HCT116 (cell line): ENCODE measurements around the gene HAPSTR1. TPM values are rescaled to one million over a fixed set of nuclear protein-coding genes. Genes with fewer than 3 reads are reported as not detected.

ENCODE experiments used
- ATAC-seq: fragments of 200-7000 bp; cut with Tn5 transposase; 2 replicates; pipeline ENCODE4 v1.9.1; 2020; ENCODE audit warnings: mild to moderate bottlenecking, moderate library complexity
- BruUV-seq: library from RNA; stranded (reverse); fragments of 400-500 nt; replicated peaks from 2 replicates; lab custom pipeline; 2021; lab: Mats Ljungman, UMichigan
- CTCF ChIA-PET: fragments of 300-600 bp; sonication (Branson Sonifier 250); formaldehyde crosslinking; loops from one replicate; lab custom pipeline; 2021; ENCODE audit warnings: antibody characterized with exemption; lab: Charles Lee
- POLR2A ChIA-PET: fragments of 300-600, 350-600 bp; sonication (Branson Sonifier 250); formaldehyde crosslinking; loops from one replicate; lab custom pipeline; 2021; ENCODE audit warnings: antibody characterized with exemption; lab: Charles Lee
- RAD21 ChIA-PET, 2 experiments: fragments of 300-600 bp; sonication (Branson Sonifier 250); formaldehyde crosslinking; loops; one replicate each; lab custom pipeline; 2023; ENCODE audit warnings: low total read pairs in 2 of 2; ENCODE audit not compliant: uncharacterized antibody in 2 of 2, unreplicated experiment in 2 of 2, low non-redundant PET in 1 of 2; lab: Charles Lee
- DNase-seq: peaks from one replicate; pipeline ENCODE4 v3.0.0-alpha.2; 2010; ENCODE audit warnings: low read depth, low spot score
- H2AFZ ChIP-seq: fragments of 200-600 bp; shearing (Covaris generic), sonication (generic); 2 replicates; pipeline ENCODE4 v1.6.1; 2017; ENCODE audit warnings: low read depth, mixed run types, mixed read lengths, antibody characterized with exemption, low read length; ENCODE audit not compliant: poor library complexity, severe bottlenecking
- H3K27ac ChIP-seq: 2 replicates; pipeline ENCODE4 v1.5.1; 2012; ENCODE audit warnings: low read depth, low read length
- H3K27me3 ChIP-seq: fragments of 200-600 bp; sonication (generic); 2 replicates; pipeline ENCODE4 v1.6.1; 2016; ENCODE audit warnings: mixed run types, low read length, mixed read lengths; ENCODE audit not compliant: insufficient read depth
- H3K36me3 ChIP-seq, 2 experiments: fragments of 200-500 bp in 1 of 2; fragments of 200-600 bp in 1 of 2; sonication (Bioruptor generic) in 1 of 2; sonication (generic) in 1 of 2; 2 replicates each; pipeline versions ENCODE4 v1.5.1 to v1.6.1; 2014 to 2016; ENCODE audit warnings: low read length in 2 of 2, inconsistent platforms in 1 of 2, mixed read lengths in 1 of 2, mixed run types in 1 of 2; ENCODE audit not compliant: insufficient read depth in 2 of 2, control insufficient read depth in 1 of 2
- H3K4me1 ChIP-seq, 2 experiments: fragments of 200-600 bp in 1 of 2; sonication (generic) in 1 of 2; 2 replicates each; pipeline versions ENCODE4 v1.5.1 to v1.6.1; 2012 to 2017; ENCODE audit warnings: low read length in 2 of 2, inconsistent platforms in 1 of 2, mild to moderate bottlenecking in 1 of 2, mixed read lengths in 1 of 2, mixed run types in 1 of 2, moderate library complexity in 1 of 2; ENCODE audit not compliant: insufficient read depth in 2 of 2, control insufficient read depth in 1 of 2
- H3K4me2 ChIP-seq: fragments of 200-600 bp; sonication (generic); 2 replicates; pipeline ENCODE4 v1.6.1; 2017; ENCODE audit warnings: mixed run types, low read length, mixed read lengths
- H3K4me3 ChIP-seq, 2 experiments: fragments of 200-600 bp in 1 of 2; sonication (generic) in 1 of 2; replicated peaks in 1 of 2; 2 replicates each; pipeline ENCODE4 v1.5.1; 2011 to 2016; ENCODE audit warnings: low read length in 2 of 2, control low read depth in 1 of 2, low read depth in 1 of 2, mild to moderate bottlenecking in 1 of 2, mixed read lengths in 1 of 2, mixed run types in 1 of 2
- H3K79me2 ChIP-seq: fragments of 200-600 bp; sonication (generic); 2 replicates; pipeline ENCODE4 v1.6.1; 2017; ENCODE audit warnings: mild to moderate bottlenecking, mixed run types, low read length, moderate library complexity, mixed read lengths; ENCODE audit not compliant: insufficient read depth
- H3K9ac ChIP-seq: fragments of 200-600 bp; sonication (generic); 2 replicates; pipeline ENCODE4 v1.6.1; 2016; ENCODE audit warnings: low read length, mixed read lengths
- H3K9me2 ChIP-seq: fragments of 200-600 bp; sonication (generic), shearing (Covaris generic); 2 replicates; pipeline ENCODE4 v1.6.1; 2017; ENCODE audit warnings: mixed run types, mild to moderate bottlenecking, moderate library complexity; ENCODE audit not compliant: insufficient read depth
- H3K9me3 ChIP-seq, 2 experiments: fragments of 200-500 bp in 1 of 2; fragments of 200-600 bp in 1 of 2; sonication (Bioruptor generic) in 1 of 2; sonication (generic) in 1 of 2; 2 replicates each; pipeline ENCODE4 v1.6.1; 2014 to 2017; ENCODE audit warnings: low read length in 2 of 2, mixed read lengths in 2 of 2, inconsistent platforms in 1 of 2, low read depth in 1 of 2, mild to moderate bottlenecking in 1 of 2, mixed run types in 1 of 2, moderate library complexity in 1 of 2; ENCODE audit not compliant: control insufficient read depth in 1 of 2, insufficient read depth in 1 of 2
- H4K20me1 ChIP-seq: fragments of 200-600 bp; sonication (generic), shearing (Covaris generic); 2 replicates; pipeline ENCODE4 v1.6.1; 2017; ENCODE audit warnings: mixed run types, mild to moderate bottlenecking, moderate library complexity; ENCODE audit not compliant: insufficient read depth
- CEBPB ChIP-seq: IDR thresholded peaks from 2 replicates; pipeline ENCODE4 v1.6.1; 2012; ENCODE audit warnings: low read depth
- FOSL1 ChIP-seq: IDR thresholded peaks from 2 replicates; pipeline ENCODE4 v1.6.1; 2012; ENCODE audit warnings: low read depth
- POLR2A ChIP-seq: IDR thresholded peaks from 2 replicates; pipeline ENCODE4 v1.7.0; 2011; ENCODE audit warnings: borderline replicate concordance; ENCODE audit not compliant: insufficient read depth, insufficient read length; ENCODE audit errors: extremely low read depth
- POLR2AphosphoS5 ChIP-seq: IDR thresholded peaks from 2 replicates; pipeline ENCODE4 v1.6.1; 2011; ENCODE audit warnings: mild to moderate bottlenecking, low read depth, low read length, moderate library complexity
- SIN3A ChIP-seq: IDR thresholded peaks from 2 replicates; pipeline ENCODE4 v1.6.1; 2012; ENCODE audit warnings: low read depth
- SRF ChIP-seq: IDR thresholded peaks from 2 replicates; pipeline ENCODE4 v1.6.1; 2012; ENCODE audit warnings: low read depth
- TCF7L2 ChIP-seq: IDR thresholded peaks from 2 replicates; pipeline ENCODE4 v1.7.0; 2011; ENCODE audit warnings: borderline replicate concordance, inconsistent platforms; ENCODE audit not compliant: insufficient read depth, insufficient read length; ENCODE audit errors: extremely low read depth
- ZFX ChIP-seq: fragments of 450-650 bp; IDR thresholded peaks from 2 replicates; pipeline ENCODE4 v1.6.1; 2017
- intact Hi-C: fragments of 100-400 bp; cut with micrococcal nuclease; formaldehyde crosslinking; loops from 2 replicates; pipeline ENCODE4 v1.10.0; 2022
- total RNA-seq: library from RNA; stranded (reverse); gene quantifications from one replicate; pipeline ENCODE4 v1.2.1, GENCODE V29; 2021; ENCODE audit not compliant: unreplicated experiment
- TF ChIP-seq, protein P1 (sequence below): IDR thresholded peaks from 2 replicates; pipeline ENCODE4 v1.6.1; 2011; ENCODE audit warnings: mild to moderate bottlenecking, low read length, moderate library complexity; ENCODE audit not compliant: insufficient replicate concordance; ENCODE audit errors: extremely low read depth
- TF ChIP-seq, protein P2 (sequence below): IDR thresholded peaks from 2 replicates; pipeline ENCODE4 v1.6.1; 2012
- TF ChIP-seq, protein P3 (sequence below): IDR thresholded peaks from 2 replicates; pipeline ENCODE4 v1.6.1; 2012
- TF ChIP-seq, protein P4 (sequence below): IDR thresholded peaks from 2 replicates; pipeline ENCODE4 v1.6.1; 2012; ENCODE audit warnings: low read depth

The HAPSTR1 gene
- total RNA-seq, 1 experiment from 2014 or later, result 54.9 TPM

DNA sequence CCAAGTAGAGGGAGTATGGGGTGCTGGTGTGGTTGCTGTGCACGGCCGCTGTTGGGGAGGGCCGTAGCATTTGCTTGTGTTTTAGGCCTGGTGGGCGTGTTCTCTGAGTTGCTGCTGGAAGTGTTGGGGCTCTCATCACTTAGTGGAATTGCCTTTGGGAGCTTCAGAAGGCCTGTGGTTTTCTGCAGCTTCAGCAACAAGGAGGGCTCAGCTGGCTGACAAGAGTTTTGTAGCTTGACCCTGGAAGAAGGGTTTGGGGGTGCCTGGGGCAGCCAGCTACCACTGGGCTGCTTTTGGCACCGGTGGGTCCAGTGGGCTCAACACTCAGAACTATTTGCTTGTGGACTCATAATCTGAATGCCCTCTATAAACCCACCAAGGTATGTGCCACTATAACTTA lies 30.9 kb downstream of the HAPSTR1 start:
- H3K36me3 ChIP-seq, result peaks cover 8 to 20% of the 10 kb centered on the region in 2 experiments; a peak in 3 of 4 replicates
- no peaks in the 10 kb centered on the region for H3K27me3 ChIP-seq
- peaks cover 14% of the 10 kb centered on the region; the same call in 1 of the 2 replicates for H4K20me1 ChIP-seq
- ChIA-PET CTCF (no interaction called here), POLR2A (interaction anchor here (0.9 kb wide), 1 partner anchor 31 kb away, joined by 5 read pairs; the partner anchor contains the start of gene HAPSTR1), RAD21 (interaction anchor here in 1 of 2 experiments (0.6 kb wide), 1 partner anchor 233 kb away, joined by 4 read pairs; no protein-coding TSS in a partner anchor)
- peaks cover 35 to 54% of the 10 kb centered on the region in 2 experiments for H3K4me1 ChIP-seq
- H2AFZ ChIP-seq, result no peak overlapping the region
- BruUV-seq, result no TSS peak
- TF ChIP-seq FOSL1 (no peak), POLR2AphosphoS5 (peak; percentile 21)
- H3K4me3 ChIP-seq, result no peak overlapping the region
- H3K9me3 ChIP-seq, result no peaks in the 10 kb centered on the region
- peaks cover 76% of the 10 kb centered on the region for H3K79me2 ChIP-seq
- no peak for DNase-seq
- no peak overlapping the region; the same call in 1 of the 2 replicates for H3K27ac ChIP-seq
- ATAC-seq, result no peak
- intact Hi-C loops, result no loop called here
- H3K9ac ChIP-seq, result no peak overlapping the region
- no peaks in the 10 kb centered on the region for H3K9me2 ChIP-seq
- H3K4me2 ChIP-seq, result peak overlapping the region; percentile 78; the same call in 1 of the 2 replicates

DNA sequence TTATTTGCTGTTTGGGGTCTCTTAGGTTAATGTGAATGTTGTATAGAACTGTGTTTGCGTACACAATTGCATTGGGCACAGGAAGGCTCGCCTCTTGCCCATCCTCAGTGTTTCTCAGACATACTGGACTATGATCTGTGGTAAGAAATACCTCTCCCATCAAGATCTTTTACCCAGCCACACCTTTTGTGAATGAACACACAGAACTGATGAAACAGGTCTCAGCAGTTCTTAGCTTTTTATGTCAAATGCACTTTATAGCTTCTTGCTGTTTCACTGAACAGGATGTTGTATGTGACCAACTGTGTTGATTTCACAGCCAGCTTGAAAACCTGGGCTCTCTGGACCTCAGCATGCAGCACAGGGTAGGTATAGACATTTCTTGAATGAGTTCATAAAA lies 31.5 kb downstream of the HAPSTR1 start:
- intact Hi-C loops, result no loop called here
- peaks cover 42 to 61% of the 10 kb centered on the region in 2 experiments for H3K4me1 ChIP-seq
- ChIA-PET CTCF (no interaction called here), RAD21 (interaction anchor here in 1 of 2 experiments (0.6 kb wide), 1 partner anchor 234 kb away, joined by 4 read pairs; no protein-coding TSS in a partner anchor), POLR2A (interaction anchor here (0.9 kb wide), 1 partner anchor 31 kb away, joined by 5 read pairs; the partner anchor contains the start of gene HAPSTR1)
- DNase-seq (no peak), ATAC-seq (no peak)
- H3K36me3 ChIP-seq, result peaks cover 4 to 14% of the 10 kb centered on the region in 2 experiments; a peak in 1 of 4 replicates
- BruUV-seq, result no TSS peak
- no peaks in the 10 kb centered on the region for H3K9me2 ChIP-seq
- no peaks in the 10 kb centered on the region for H3K27me3 ChIP-seq
- peaks cover 14% of the 10 kb centered on the region; the same call in 1 of the 2 replicates for H4K20me1 ChIP-seq
- H3K79me2 ChIP-seq, result peaks cover 70% of the 10 kb centered on the region
- H3K27ac ChIP-seq, result peak overlapping the region; percentile 58
- H2AFZ ChIP-seq, result no peak overlapping the region
- peak overlapping the region; percentile 78 for H3K4me2 ChIP-seq
- no peak overlapping the region for H3K4me3 ChIP-seq
- TF ChIP-seq CEBPB, result no peak
- TF ChIP-seq, protein P1, sequence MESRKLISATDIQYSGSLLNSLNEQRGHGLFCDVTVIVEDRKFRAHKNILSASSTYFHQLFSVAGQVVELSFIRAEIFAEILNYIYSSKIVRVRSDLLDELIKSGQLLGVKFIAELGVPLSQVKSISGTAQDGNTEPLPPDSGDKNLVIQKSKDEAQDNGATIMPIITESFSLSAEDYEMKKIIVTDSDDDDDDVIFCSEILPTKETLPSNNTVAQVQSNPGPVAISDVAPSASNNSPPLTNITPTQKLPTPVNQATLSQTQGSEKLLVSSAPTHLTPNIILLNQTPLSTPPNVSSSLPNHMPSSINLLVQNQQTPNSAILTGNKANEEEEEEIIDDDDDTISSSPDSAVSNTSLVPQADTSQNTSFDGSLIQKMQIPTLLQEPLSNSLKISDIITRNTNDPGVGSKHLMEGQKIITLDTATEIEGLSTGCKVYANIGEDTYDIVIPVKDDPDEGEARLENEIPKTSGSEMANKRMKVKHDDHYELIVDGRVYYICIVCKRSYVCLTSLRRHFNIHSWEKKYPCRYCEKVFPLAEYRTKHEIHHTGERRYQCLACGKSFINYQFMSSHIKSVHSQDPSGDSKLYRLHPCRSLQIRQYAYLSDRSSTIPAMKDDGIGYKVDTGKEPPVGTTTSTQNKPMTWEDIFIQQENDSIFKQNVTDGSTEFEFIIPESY, result no peak
- no peak for TF ChIP-seq SIN3A
- TF ChIP-seq POLR2A, result no peak
- no peak for TF ChIP-seq SRF
- TF ChIP-seq TCF7L2, result no peak
- TF ChIP-seq, protein P2, sequence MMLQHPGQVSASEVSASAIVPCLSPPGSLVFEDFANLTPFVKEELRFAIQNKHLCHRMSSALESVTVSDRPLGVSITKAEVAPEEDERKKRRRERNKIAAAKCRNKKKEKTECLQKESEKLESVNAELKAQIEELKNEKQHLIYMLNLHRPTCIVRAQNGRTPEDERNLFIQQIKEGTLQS, result no peak
- TF ChIP-seq, protein P3, sequence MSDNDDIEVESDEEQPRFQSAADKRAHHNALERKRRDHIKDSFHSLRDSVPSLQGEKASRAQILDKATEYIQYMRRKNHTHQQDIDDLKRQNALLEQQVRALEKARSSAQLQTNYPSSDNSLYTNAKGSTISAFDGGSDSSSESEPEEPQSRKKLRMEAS, result no peak
- no peak for TF ChIP-seq ZFX
- TF ChIP-seq, protein P4, sequence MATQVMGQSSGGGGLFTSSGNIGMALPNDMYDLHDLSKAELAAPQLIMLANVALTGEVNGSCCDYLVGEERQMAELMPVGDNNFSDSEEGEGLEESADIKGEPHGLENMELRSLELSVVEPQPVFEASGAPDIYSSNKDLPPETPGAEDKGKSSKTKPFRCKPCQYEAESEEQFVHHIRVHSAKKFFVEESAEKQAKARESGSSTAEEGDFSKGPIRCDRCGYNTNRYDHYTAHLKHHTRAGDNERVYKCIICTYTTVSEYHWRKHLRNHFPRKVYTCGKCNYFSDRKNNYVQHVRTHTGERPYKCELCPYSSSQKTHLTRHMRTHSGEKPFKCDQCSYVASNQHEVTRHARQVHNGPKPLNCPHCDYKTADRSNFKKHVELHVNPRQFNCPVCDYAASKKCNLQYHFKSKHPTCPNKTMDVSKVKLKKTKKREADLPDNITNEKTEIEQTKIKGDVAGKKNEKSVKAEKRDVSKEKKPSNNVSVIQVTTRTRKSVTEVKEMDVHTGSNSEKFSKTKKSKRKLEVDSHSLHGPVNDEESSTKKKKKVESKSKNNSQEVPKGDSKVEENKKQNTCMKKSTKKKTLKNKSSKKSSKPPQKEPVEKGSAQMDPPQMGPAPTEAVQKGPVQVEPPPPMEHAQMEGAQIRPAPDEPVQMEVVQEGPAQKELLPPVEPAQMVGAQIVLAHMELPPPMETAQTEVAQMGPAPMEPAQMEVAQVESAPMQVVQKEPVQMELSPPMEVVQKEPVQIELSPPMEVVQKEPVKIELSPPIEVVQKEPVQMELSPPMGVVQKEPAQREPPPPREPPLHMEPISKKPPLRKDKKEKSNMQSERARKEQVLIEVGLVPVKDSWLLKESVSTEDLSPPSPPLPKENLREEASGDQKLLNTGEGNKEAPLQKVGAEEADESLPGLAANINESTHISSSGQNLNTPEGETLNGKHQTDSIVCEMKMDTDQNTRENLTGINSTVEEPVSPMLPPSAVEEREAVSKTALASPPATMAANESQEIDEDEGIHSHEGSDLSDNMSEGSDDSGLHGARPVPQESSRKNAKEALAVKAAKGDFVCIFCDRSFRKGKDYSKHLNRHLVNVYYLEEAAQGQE, result no peak
- H3K9me3 ChIP-seq, result no peaks in the 10 kb centered on the region
- H3K9ac ChIP-seq, result peak overlapping the region; percentile 43; the same call in 1 of the 2 replicates
